HepG2 (cell line): Measurements from ENCODE around the gene SLC22A15. TPM values are rescaled to one million over a fixed set of nuclear protein-coding genes. Genes with fewer than 3 reads are reported as not detected.

Experiments used
- ATAC-seq: fragments of 200-7000 bp; cut with Tn5 transposase; 3 replicates; pipeline ENCODE4 v1.9.1; 2020; ENCODE audit warnings: mild to moderate bottlenecking, moderate library complexity
- BruUV-seq: library from RNA; stranded (reverse); fragments of 400-500 nt; replicated peaks from 2 replicates; lab custom pipeline; 2021; lab: Mats Ljungman, UMichigan
- CTCF ChIA-PET: fragments of 300-600 bp; formaldehyde crosslinking; extraction: SDS; loops from one replicate; lab custom pipeline; 2021; ENCODE audit warnings: low total read pairs, inconsistent platforms, low intra/inter-chr PET ratio; lab: Yijun Ruan, JAX
- POLR2A ChIA-PET: fragments of 350-600 bp; sonication (Branson Sonifier 250); formaldehyde crosslinking; loops from one replicate; lab custom pipeline; 2020; ENCODE audit warnings: antibody characterized with exemption, inconsistent platforms; lab: Yijun Ruan, JAX
- DNase-seq: peaks from one replicate; pipeline ENCODE4 v3.0.0-alpha.2; 2015; ENCODE audit warnings: low spot score
- FAIRE-seq: peaks from 3 replicates; lab custom pipeline; 2011; peaks lifted over from hg19 to GRCh38; lab: Jason Lieb, UNC
- H2AFZ ChIP-seq: one replicate; pipeline ENCODE4 v1.6.1; 2011; ENCODE audit warnings: low read length, inconsistent platforms
- H3K27ac ChIP-seq: fragments of 300-600 bp; 3 replicates; pipeline ENCODE4 v1.8.0; 2011; ENCODE audit warnings: mixed run types, mild to moderate bottlenecking, mixed read lengths, low read length, inconsistent platforms; ENCODE audit not compliant: insufficient read depth; ENCODE audit errors: extremely low read length
- H3K27me3 ChIP-seq, 2 experiments: fragments of 200-600 bp in 1 of 2; 2 replicates in 1 of 2; 3 replicates in 1 of 2; pipeline versions ENCODE4 v1.6.0 to v1.8.0; 2011; ENCODE audit warnings: low read length in 2 of 2, mild to moderate bottlenecking in 2 of 2, moderate library complexity in 2 of 2, inconsistent platforms in 1 of 2; ENCODE audit not compliant: insufficient read depth in 2 of 2, control insufficient read depth in 1 of 2
- H3K36me3 ChIP-seq, 2 experiments: fragments of 200-600 bp in 1 of 2; replicated peaks in 1 of 2; 2 replicates in 1 of 2; 3 replicates in 1 of 2; pipeline versions ENCODE4 v1.5.1 to v1.8.0; 2011; ENCODE audit warnings: low read length in 2 of 2, inconsistent platforms in 1 of 2; ENCODE audit not compliant: insufficient read depth in 2 of 2, control insufficient read depth in 1 of 2
- H3K4me1 ChIP-seq: 2 replicates; pipeline ENCODE4 v1.5.1; 2012; ENCODE audit warnings: low read length, inconsistent platforms; ENCODE audit not compliant: insufficient read depth
- H3K4me2 ChIP-seq: 2 replicates; pipeline ENCODE4 v1.6.0; 2011; ENCODE audit warnings: low read depth, low read length, inconsistent platforms
- H3K4me3 ChIP-seq, 3 experiments: fragments of 200-600 bp in 1 of 3; sonication (generic), shearing (Covaris generic) in 1 of 3; replicated peaks in 1 of 3; 2 replicates each; pipeline ENCODE4 v1.5.1; 2011 to 2016; ENCODE audit warnings: low read length in 3 of 3, inconsistent platforms in 2 of 3, low read depth in 2 of 3, mild to moderate bottlenecking in 2 of 3, control low read depth in 1 of 3, mixed read lengths in 1 of 3; ENCODE audit not compliant: insufficient read depth in 1 of 3
- H3K79me2 ChIP-seq: one replicate; pipeline ENCODE4 v1.6.1; 2011; ENCODE audit warnings: low read length, inconsistent platforms; ENCODE audit not compliant: insufficient read depth
- H3K9ac ChIP-seq: 2 replicates; pipeline ENCODE4 v1.6.0; 2011; ENCODE audit warnings: mild to moderate bottlenecking, low read depth, low read length, inconsistent platforms; ENCODE audit not compliant: insufficient read depth
- H3K9me3 ChIP-seq: 2 replicates; pipeline ENCODE4 v1.5.1; 2012; ENCODE audit warnings: mild to moderate bottlenecking, low read length
- H4K20me1 ChIP-seq: 2 replicates; pipeline ENCODE4 v1.6.0; 2011; ENCODE audit warnings: inconsistent platforms, mild to moderate bottlenecking, low read length, moderate library complexity; ENCODE audit not compliant: insufficient read depth
- AHR ChIP-seq: IDR thresholded peaks from 2 replicates; pipeline ENCODE4 v1.6.1; 2018; ENCODE audit warnings: missing genetic modification reagents, missing compliant biosample characterization
- BCLAF1 ChIP-seq: fragments of 450-650 bp; IDR thresholded peaks from 2 replicates; pipeline ENCODE4 v1.6.1; 2017; ENCODE audit warnings: mild to moderate bottlenecking
- CBX2 ChIP-seq, 2 experiments: fragments of 200-600 bp in 1 of 2; sonication (generic); formaldehyde crosslinking in 1 of 2; IDR thresholded peaks; 2 replicates each; pipeline versions ENCODE4 v1.7.0 to v1.8.1; 2018 to 2022; ENCODE audit warnings: low read depth in 2 of 2, low read length in 1 of 2, mild to moderate bottlenecking in 1 of 2, missing genetic modification reagents in 1 of 2
- CC2D1A ChIP-seq: sonication (generic); formaldehyde crosslinking; IDR thresholded peaks from 2 replicates; pipeline ENCODE4 v1.8.1; 2023; ENCODE audit warnings: mild to moderate bottlenecking, missing genetic modification reagents
- CEBPG ChIP-seq: IDR thresholded peaks from 2 replicates; pipeline ENCODE4 v1.6.1; 2016
- DNMT3B ChIP-seq: conservative IDR thresholded peaks from 2 replicates; pipeline ENCODE4 v1.6.1; 2016; ENCODE audit warnings: missing biosample characterization, control low read depth
- EZH2 ChIP-seq: conservative IDR thresholded peaks from 2 replicates; pipeline ENCODE4 v1.6.1; 2012; ENCODE audit warnings: mild to moderate bottlenecking, low read depth, low read length, moderate library complexity
- HDAC6 ChIP-seq: fragments of 200-600 bp; sonication (generic); IDR thresholded peaks from 2 replicates; pipeline ENCODE4 v1.7.0; 2017; ENCODE audit warnings: mild to moderate bottlenecking, antibody characterized with exemption, low read length, low read depth
- HES4 ChIP-seq: sonication (generic); formaldehyde crosslinking; IDR thresholded peaks from 2 replicates; pipeline ENCODE4 v1.9.0; 2021; ENCODE audit warnings: mild to moderate bottlenecking, missing genetic modification reagents, borderline replicate concordance
- NR2F1 ChIP-seq, 2 experiments: fragments of 450-650 bp in 1 of 2; formaldehyde crosslinking in 1 of 2; IDR thresholded peaks; 2 replicates each; pipeline versions ENCODE4 v1.5.0 to v1.6.1; 2016 to 2020; ENCODE audit warnings: mild to moderate bottlenecking in 1 of 2, missing compliant biosample characterization in 1 of 2, missing genetic modification reagents in 1 of 2, moderate library complexity in 1 of 2
- PPARG ChIP-seq: conservative IDR thresholded peaks from 2 replicates; pipeline ENCODE4 v1.6.1; 2016; ENCODE audit warnings: missing biosample characterization, missing genetic modification reagents
- SOX13 ChIP-seq, 3 experiments: fragments of 450-650 bp in 1 of 3; sonication (generic) in 1 of 3; formaldehyde crosslinking in 1 of 3; IDR thresholded peaks in 2 of 3; conservative IDR thresholded peaks in 1 of 3; 2 replicates each; pipeline versions ENCODE4 v1.5.0 to v1.6.1; 2016 to 2020; ENCODE audit warnings: antibody characterized with exemption in 1 of 3, mild to moderate bottlenecking in 1 of 3, missing compliant biosample characterization in 1 of 3, missing genetic modification reagents in 1 of 3, moderate library complexity in 1 of 3
- SYNCRIP ChIP-seq: fragments of 200-400 bp; formaldehyde crosslinking; IDR thresholded peaks from 2 replicates; pipeline ENCODE4 v1.6.1; 2018; ENCODE audit warnings: mild to moderate bottlenecking, low read depth, low read length; ENCODE audit not compliant: insufficient read depth
- U2AF2 ChIP-seq: fragments of 200-400 bp; formaldehyde crosslinking; IDR thresholded peaks from 2 replicates; pipeline ENCODE4 v1.6.1; 2017; ENCODE audit warnings: low read depth, mild to moderate bottlenecking, low read length
- YEATS4 ChIP-seq: sonication (generic); formaldehyde crosslinking; IDR thresholded peaks from 2 replicates; pipeline ENCODE4 v1.4.0; 2020; ENCODE audit warnings: missing genetic modification reagents, borderline replicate concordance
- ZBTB33 ChIP-seq: sonication (generic); formaldehyde crosslinking; IDR thresholded peaks from 2 replicates; pipeline ENCODE4 v1.4.0; 2020; ENCODE audit warnings: missing genetic modification reagents
- ZNF572 ChIP-seq: sonication (generic); formaldehyde crosslinking; IDR thresholded peaks from 2 replicates; pipeline ENCODE4 v1.5.1; 2020; ENCODE audit warnings: mild to moderate bottlenecking, missing genetic modification reagents
- ZNF879 ChIP-seq: sonication (generic); formaldehyde crosslinking; IDR thresholded peaks from 2 replicates; pipeline ENCODE4 v1.8.1; 2023; ENCODE audit warnings: missing genetic modification reagents
- WGBS: methylation state at CpG from one replicate; pipeline ENCODE4 v1.1.6; 2017; ENCODE audit warnings: low lambda C conversion rate; 5-methylcytosine and 5-hydroxymethylcytosine counted together
- in situ Hi-C: cut with HindIII; loops from 2 replicates; pipeline ENCODE4 v1.10.0; 2017; ENCODE audit warnings: low pct_unique_long_range_greater_than_20kb; ENCODE audit not compliant: extremely low pct_ligation_motif_present
- intact Hi-C: fragments of 100-400 bp; cut with micrococcal nuclease; formaldehyde crosslinking; loops from one replicate; pipeline ENCODE4 v1.10.0; 2022; ENCODE audit not compliant: unreplicated experiment
- polyA plus RNA-seq, 8 experiments: library from polyadenylated mRNA; depleted of rRNA in 3 of 8; stranded (reverse) in 7 of 8; unstranded in 1 of 8; fragments of >200 nt; fragmentation: Illumina TruSeq in 4 of 8; extraction: Trizol in 4 of 8; gene quantifications; 2 replicates each; pipeline versions ENCODE4 v1.2.1 to v1.2.3, GENCODE V29; 2011 to 2016; ENCODE audit warnings: low read depth in 4 of 8, missing spikeins in 1 of 8, mixed read lengths in 1 of 8; ENCODE audit not compliant: insufficient read depth in 1 of 8
- total RNA-seq, 5 experiments: library from RNA; depleted of rRNA; stranded (reverse); fragments of >200 nt; fragmentation: Illumina TruSeq; extraction: Trizol; gene quantifications; 2 replicates each; pipeline ENCODE4 v1.2.3, GENCODE V29; 2016; ENCODE audit warnings: low read depth in 1 of 5

The SLC22A15 gene
- total and polyA plus RNA-seq, 2 of the 13 experiments (the other 11 are each of a cell fraction or from before 2014, with no cell fraction given): 0.24 to 1.7 TPM

GRCh38 chr1:116067566-116067890 lies 91.2 kb downstream of the SLC22A15 start:
- no peak overlapping the region for H3K4me2 ChIP-seq
- FAIRE-seq: no peak
- no peaks in the 10 kb centered on the region for H3K36me3 ChIP-seq
- no peaks in the 10 kb centered on the region for H3K4me1 ChIP-seq
- no peaks in the 10 kb centered on the region for H4K20me1 ChIP-seq
- H3K27ac ChIP-seq: no peak overlapping the region
- TF ChIP-seq CC2D1A (CRISPR knock-in tag): no peak
- TF ChIP-seq HDAC6: no peak
- no peak for TF ChIP-seq HES4 (CRISPR knock-in tag)
- no peak for TF ChIP-seq DNMT3B (CRISPR knock-in tag)
- TF ChIP-seq SYNCRIP: no peak
- TF ChIP-seq CEBPG (CRISPR knock-in tag): no peak
- TF ChIP-seq ZBTB33: no peak
- TF ChIP-seq SOX13 (IDR thresholded peaks at IDR 0.05): no peak
- TF ChIP-seq SOX13 (CRISPR knock-in tag; conservative IDR thresholded peaks at IDR 0.05 in 1 of 2, IDR thresholded peaks at IDR 0.05 in 1 of 2): no peak
- TF ChIP-seq YEATS4: no peak
- no peak for TF ChIP-seq AHR (CRISPR knock-in tag)
- TF ChIP-seq ZNF572 (CRISPR knock-in tag): no peak
- TF ChIP-seq EZH2: no peak
- no peak for TF ChIP-seq ZNF879 (CRISPR knock-in tag)
- no peak for TF ChIP-seq BCLAF1
- TF ChIP-seq NR2F1 (CRISPR knock-in tag; IDR thresholded peaks at IDR 0.05): no peak
- no peak for TF ChIP-seq U2AF2
- no peak for TF ChIP-seq PPARG (CRISPR knock-in tag)
- no peak for TF ChIP-seq CBX2 (IDR thresholded peaks at IDR 0.05; ENCODE audit: low read depth, low read length)
- no peak for TF ChIP-seq CBX2 (CRISPR knock-in tag; IDR thresholded peaks at IDR 0.05; ENCODE audit: low read depth)
- H3K79me2 ChIP-seq: no peaks in the 10 kb centered on the region
- intact Hi-C loops (no loop called here), in situ Hi-C loops (no loop called here)
- no peaks in the 10 kb centered on the region for H3K9me3 ChIP-seq
- POLR2A ChIA-PET: no interaction called here
- no peak overlapping the region for H3K4me3 ChIP-seq
- no peak for DNase-seq
- ATAC-seq: no peak
- no peaks in the 10 kb centered on the region for H3K27me3 ChIP-seq
- no peak overlapping the region for H3K9ac ChIP-seq
- CTCF ChIA-PET: no interaction called here
- H2AFZ ChIP-seq: no peak overlapping the region
- BruUV-seq: no TSS peak
- 88% methylated on average over 2 of the region's 2 CpGs for WGBS
